Right lobe of liver (tissue), 6 donors: Measurements from ENCODE around the gene PRKCI. TPM values are rescaled to one million over a fixed set of nuclear protein-coding genes. Genes with fewer than 3 reads are reported as not detected.
A peak's percentile ranks its signal among the peaks of the same experiment; 100 is the strongest.
"Not testable (repeated sequence)": the region's sequence is repeated elsewhere in the genome, so short reads cannot be mapped to it uniquely, and the experiment has no call there.

Source experiments
- ATAC-seq, 4 donors: fragments of 200-7000 bp; cut with Tn5 transposase; one replicate each; pipeline ENCODE4 v1.9.1; 2020; ENCODE audit warnings: mild to moderate bottlenecking in 4 of 4, moderate library complexity in 4 of 4
- DNase-seq, 3 donors: peaks; one replicate each; pipeline ENCODE4 v3.0.0-alpha.2; 2020
- H3K27ac ChIP-seq, 3 donors: fragments of 200-600 bp; one replicate each; pipeline ENCODE4 v1.8.0; 2022
- H3K27me3 ChIP-seq, 2 donors: fragments of 200-600 bp; one replicate each; pipeline ENCODE4 v1.8.0; 2022
- H3K36me3 ChIP-seq, 4 donors: fragments of 200-600 bp; sonication (generic) in 1 of 4; one replicate each; pipeline versions ENCODE4 v1.5.1 to v1.8.0; 2017 to 2022; ENCODE audit warnings: control low read depth in 1 of 4
- H3K4me1 ChIP-seq, 4 donors: fragments of 200-600 bp; sonication (generic) in 1 of 4; one replicate each; pipeline versions ENCODE4 v1.5.1 to v1.8.0; 2017 to 2022; ENCODE audit warnings: control low read depth in 1 of 4
- H3K4me3 ChIP-seq, 3 donors: fragments of 200-600 bp; one replicate each; pipeline ENCODE4 v1.8.0; 2022
- H3K9me3 ChIP-seq, 4 donors: fragments of 200-600 bp; sonication (generic) in 1 of 4; one replicate each; pipeline versions ENCODE4 v1.5.1 to v1.8.0; 2017 to 2022; ENCODE audit warnings: control low read depth in 1 of 4
- POLR2A ChIP-seq: fragments of 450-650 bp; IDR thresholded peaks from one replicate; pipeline ENCODE4 v1.6.1; 2017; ENCODE audit warnings: antibody characterized with exemption, mild to moderate bottlenecking
- WGBS: methylation state at CpG from one replicate; pipeline ENCODE4 v1.1.6; 2018; ENCODE audit warnings: low coverage, low lambda C conversion rate; ENCODE audit not compliant: insufficient coverage; ENCODE audit errors: missing lambda C conversion rate; 5-methylcytosine and 5-hydroxymethylcytosine counted together
- intact Hi-C, 2 donors: fragments of 100-400 bp; cut with DNase I; formaldehyde crosslinking; loops; one replicate each; pipeline versions ENCODE4 v1.11.2 to v1.14.1; 2022
- total RNA-seq, 6 experiments: library from RNA; depleted of rRNA in 2 of 6; stranded (reverse); fragments of >200 nt in 2 of 6; fragmentation: NEBNext Ultra II Directional in 3 of 6; extraction: Animal tissue kit (Norgen Biotek cat#: 25700) in 3 of 6; gene quantifications; one replicate each; pipeline versions ENCODE4 v1.1.0 to v1.2.4, GENCODE V29; 2016 to 2023
- TF ChIP-seq, protein P1 (sequence below), 4 donors: fragments of 200-600 bp in 3 of 4; fragments of 450-650 bp in 1 of 4; IDR thresholded peaks; one replicate each; pipeline versions ENCODE4 v1.5.1 to v1.8.0; 2016 to 2022; ENCODE audit warnings: antibody characterized with exemption in 4 of 4, mild to moderate bottlenecking in 2 of 4
- donor health status: DM: no; HTN: yes; CAD: no.
- donor health status: DM: no; HTN: no; CAD: no.
- donor health status: DM: no; HTN: no; CAD: no.
- donor health status: DM: no; HTN: yes; CAD: no.
- donor health status: DM: no; HTN: yes; CAD: no.

The PRKCI gene
- total RNA-seq, 6 experiments from 2014 or later = 8.2 to 15.7 (median 8.9) TPM

DNA sequence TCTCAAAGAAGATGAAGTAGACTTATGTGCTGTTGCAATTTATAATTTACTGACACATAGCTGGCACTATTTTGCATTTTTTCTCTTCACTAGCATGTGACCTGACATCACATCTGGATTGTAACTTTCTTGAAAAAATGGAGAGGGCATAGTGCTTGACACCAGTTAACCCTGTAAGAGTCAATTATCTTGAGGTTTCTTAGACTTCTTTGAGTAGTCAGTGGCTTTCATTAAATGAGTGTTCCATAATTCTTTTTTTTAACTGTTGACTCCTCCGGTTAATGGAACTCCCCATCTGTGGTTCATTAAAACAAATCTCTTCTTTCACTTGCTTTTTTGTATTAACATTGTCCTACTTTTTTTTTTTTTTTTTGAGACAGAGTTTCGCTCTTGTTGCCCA lies 16.9 kb upstream of the PRKCI start:
- no peak for ATAC-seq
- Histone ChIP-seq H3K9me3 (no peaks in the 10 kb centered on the region), H3K27ac (no peak overlapping the region), H3K4me3 (no peak overlapping the region), H3K27me3 (no peaks in the 10 kb centered on the region), H3K4me1 (no peaks in the 10 kb centered on the region), H3K36me3 (no peaks in the 10 kb centered on the region)
- TF ChIP-seq POLR2A = no peak
- TF ChIP-seq, protein P1, sequence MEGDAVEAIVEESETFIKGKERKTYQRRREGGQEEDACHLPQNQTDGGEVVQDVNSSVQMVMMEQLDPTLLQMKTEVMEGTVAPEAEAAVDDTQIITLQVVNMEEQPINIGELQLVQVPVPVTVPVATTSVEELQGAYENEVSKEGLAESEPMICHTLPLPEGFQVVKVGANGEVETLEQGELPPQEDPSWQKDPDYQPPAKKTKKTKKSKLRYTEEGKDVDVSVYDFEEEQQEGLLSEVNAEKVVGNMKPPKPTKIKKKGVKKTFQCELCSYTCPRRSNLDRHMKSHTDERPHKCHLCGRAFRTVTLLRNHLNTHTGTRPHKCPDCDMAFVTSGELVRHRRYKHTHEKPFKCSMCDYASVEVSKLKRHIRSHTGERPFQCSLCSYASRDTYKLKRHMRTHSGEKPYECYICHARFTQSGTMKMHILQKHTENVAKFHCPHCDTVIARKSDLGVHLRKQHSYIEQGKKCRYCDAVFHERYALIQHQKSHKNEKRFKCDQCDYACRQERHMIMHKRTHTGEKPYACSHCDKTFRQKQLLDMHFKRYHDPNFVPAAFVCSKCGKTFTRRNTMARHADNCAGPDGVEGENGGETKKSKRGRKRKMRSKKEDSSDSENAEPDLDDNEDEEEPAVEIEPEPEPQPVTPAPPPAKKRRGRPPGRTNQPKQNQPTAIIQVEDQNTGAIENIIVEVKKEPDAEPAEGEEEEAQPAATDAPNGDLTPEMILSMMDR (IDR thresholded peaks at IDR 0.05) = no peak
- intact Hi-C loops = no loop called here
- 73% methylated on average over 2 of the region's 2 CpGs for WGBS
- DNase-seq = no peak

DNA sequence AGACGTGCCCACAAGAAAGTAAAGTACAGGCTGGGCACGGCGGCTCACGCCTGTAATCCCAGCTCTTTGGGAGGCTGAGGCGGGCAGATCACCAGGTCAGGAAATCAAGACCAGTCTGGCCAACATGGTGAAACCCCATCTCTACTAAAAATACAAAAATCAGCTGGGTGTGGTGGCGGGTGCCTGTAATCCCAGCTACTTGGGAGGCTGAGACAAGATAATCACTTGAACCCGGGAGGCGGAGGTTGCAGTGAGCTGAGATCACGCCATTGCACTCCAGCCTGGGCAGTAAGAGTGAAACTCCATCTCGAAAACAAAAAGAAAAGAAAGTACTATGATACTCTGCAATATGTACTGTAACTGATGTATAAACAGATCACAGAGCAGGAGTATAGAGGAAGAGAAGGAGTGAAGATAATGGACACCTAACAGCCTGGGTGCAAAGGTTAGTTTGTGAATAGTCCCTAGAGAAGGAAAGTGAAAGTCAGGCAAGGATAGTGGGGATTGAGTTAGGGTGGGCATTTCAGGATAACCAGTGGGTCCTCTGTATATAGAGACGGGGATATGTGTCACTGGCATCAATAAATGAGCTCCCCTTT lies 16.0 kb upstream of the PRKCI start:
- 85% methylated on average over 9 of the region's 11 CpGs for WGBS
- H3K4me3 ChIP-seq, H3K27ac ChIP-seq, H3K27me3 ChIP-seq, H3K9me3 ChIP-seq, intact Hi-C loops, H3K4me1 ChIP-seq, H3K36me3 ChIP-seq, DNase-seq: not testable (repeated sequence)
- ATAC-seq = peak; percentile 81 to 97 (median 88)

DNA sequence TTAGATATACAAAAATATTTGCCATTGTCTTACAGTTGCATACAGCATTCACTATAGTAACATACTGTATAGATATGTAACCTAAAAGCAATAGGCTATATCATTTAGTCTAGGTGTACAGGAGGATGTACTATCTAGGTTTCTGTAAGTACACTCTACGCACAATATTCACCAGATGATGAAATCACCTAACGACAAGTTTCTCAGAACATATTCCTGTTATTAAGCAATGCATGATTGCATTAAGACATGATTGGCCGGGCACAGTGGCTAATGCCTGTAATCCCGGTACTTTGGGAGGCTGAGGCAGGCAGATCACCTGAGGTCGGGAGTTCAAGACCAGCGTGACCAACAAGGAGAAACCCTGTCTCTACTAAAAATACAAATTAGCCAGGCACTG lies 14.5 kb upstream of the PRKCI start:
- DNase-seq (no peak), ATAC-seq (no peak)
- Histone ChIP-seq H3K4me1 (no peaks in the 10 kb centered on the region), H3K27me3 (no peaks in the 10 kb centered on the region), H3K27ac (no peak overlapping the region), H3K9me3 (no peaks in the 10 kb centered on the region), H3K36me3 (no peaks in the 10 kb centered on the region), H3K4me3 (no peak overlapping the region)
- intact Hi-C loops = no loop called here
- TF ChIP-seq, protein P1 (IDR thresholded peaks at IDR 0.05) = no peak
- no peak for TF ChIP-seq POLR2A
- 57% methylated on average over 6 of the region's 6 CpGs for WGBS

DNA sequence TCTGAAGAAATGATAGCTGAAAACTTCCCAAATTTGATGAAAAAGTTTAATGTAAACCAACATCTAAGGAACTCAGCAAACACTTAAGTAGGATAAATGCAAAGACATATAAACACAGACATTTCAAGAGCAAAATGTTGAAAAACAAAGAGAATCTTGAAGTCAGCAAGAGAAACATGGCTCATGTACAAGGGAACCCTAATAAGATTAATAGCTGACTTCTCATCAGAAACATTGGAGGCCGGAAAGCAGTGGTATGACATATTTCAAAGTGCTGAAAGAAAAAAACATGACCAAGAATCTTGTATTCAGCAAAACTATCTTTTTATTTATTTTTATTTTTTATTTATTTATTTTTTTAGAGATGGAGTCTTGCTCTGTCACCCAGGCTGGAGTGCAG lies 10.6 kb upstream of the PRKCI start:
- intact Hi-C loops = no loop called here
- Histone ChIP-seq H3K4me3 (no peak overlapping the region), H3K9me3 (no peaks in the 10 kb centered on the region), H3K27me3 (no peaks in the 10 kb centered on the region), H3K27ac (no peak overlapping the region), H3K36me3 (no peaks in the 10 kb centered on the region), H3K4me1 (no peaks in the 10 kb centered on the region)
- DNase-seq = no peak
- 92% methylated on average over 1 of the region's 1 CpG for WGBS
- no peak for TF ChIP-seq POLR2A
- TF ChIP-seq, protein P1 (IDR thresholded peaks at IDR 0.05) = no peak
- no peak for ATAC-seq

DNA sequence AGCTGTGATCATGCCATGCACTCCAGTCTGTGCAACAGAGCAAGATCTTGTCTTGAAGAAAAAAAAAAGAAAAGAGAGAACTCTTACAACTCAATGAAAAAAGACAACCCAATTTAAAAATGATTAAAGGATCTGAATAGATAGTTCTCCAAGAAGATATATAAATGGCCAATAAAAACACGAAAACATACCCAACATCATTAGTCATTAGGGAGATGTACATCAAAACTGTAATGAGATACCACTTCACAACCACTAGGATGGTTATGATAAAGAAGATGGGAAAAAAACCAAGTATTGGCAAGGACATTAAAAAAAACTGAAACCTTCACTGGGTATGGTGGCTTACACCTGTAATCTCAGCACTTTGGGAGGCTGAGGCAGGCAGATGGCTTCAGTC lies 2.4 kb upstream of the PRKCI start:
- WGBS = 62% methylated on average over 1 of the region's 1 CpG
- intact Hi-C loops = no loop called here

More for the DNA sequence above, 2.4 kb upstream of the PRKCI start:
- H3K36me3 ChIP-seq = no peaks in the 10 kb centered on the region
- H3K27me3 ChIP-seq = no peaks in the 10 kb centered on the region
- H3K4me3 ChIP-seq = no peak overlapping the region
- no peak overlapping the region for H3K27ac ChIP-seq
- no peaks in the 10 kb centered on the region for H3K9me3 ChIP-seq
- TF ChIP-seq, protein P1 (IDR thresholded peaks at IDR 0.05) = no peak
- TF ChIP-seq POLR2A = no peak
- no peak for ATAC-seq
- DNase-seq = no peak
- peaks cover 0 to 3% (median 0%) of the 10 kb centered on the region in 4 donors for H3K4me1 ChIP-seq
